Measurements from ENCODE around the gene SRCAP.

- TF ChIP-seq HDGF (IDR thresholded peaks at IDR 0.05; ENCODE audit: borderline replicate concordance): no peak
- TF ChIP-seq FOXM1 (IDR thresholded peaks at IDR 0.05; ENCODE audit: borderline replicate concordance): no peak
- no peak for TF ChIP-seq BHLHE40 (IDR thresholded peaks at IDR 0.05; ENCODE audit: borderline replicate concordance)
- no peak for TF ChIP-seq ZNF384 (IDR thresholded peaks at IDR 0.05)
- TF ChIP-seq SP1 (IDR thresholded peaks at IDR 0.05): no peak
- no peak for TF ChIP-seq CTBP1 (IDR thresholded peaks at IDR 0.05; ENCODE audit: borderline replicate concordance)
- TF ChIP-seq L3MBTL2 (conservative IDR thresholded peaks at IDR 0.05): no peak
- no peak for TF ChIP-seq TARDBP (IDR thresholded peaks at IDR 0.05)
- no peak for TF ChIP-seq ELF4 (IDR thresholded peaks at IDR 0.05)
- no peak for TF ChIP-seq PKNOX1 (IDR thresholded peaks at IDR 0.05)
- no peak for TF ChIP-seq SUZ12 (IDR thresholded peaks at IDR 0.05)
These were observed 44.1 kb upstream of the SRCAP start for GRCh38 chr16:30654856-30655255.
